ENCODE measurements around the gene CCL18.
"Not testable (repeated sequence)": the region's sequence is repeated elsewhere in the genome, so short reads cannot be mapped to it uniquely, and the experiment has no call there.

CCL18 gene

DNA sequence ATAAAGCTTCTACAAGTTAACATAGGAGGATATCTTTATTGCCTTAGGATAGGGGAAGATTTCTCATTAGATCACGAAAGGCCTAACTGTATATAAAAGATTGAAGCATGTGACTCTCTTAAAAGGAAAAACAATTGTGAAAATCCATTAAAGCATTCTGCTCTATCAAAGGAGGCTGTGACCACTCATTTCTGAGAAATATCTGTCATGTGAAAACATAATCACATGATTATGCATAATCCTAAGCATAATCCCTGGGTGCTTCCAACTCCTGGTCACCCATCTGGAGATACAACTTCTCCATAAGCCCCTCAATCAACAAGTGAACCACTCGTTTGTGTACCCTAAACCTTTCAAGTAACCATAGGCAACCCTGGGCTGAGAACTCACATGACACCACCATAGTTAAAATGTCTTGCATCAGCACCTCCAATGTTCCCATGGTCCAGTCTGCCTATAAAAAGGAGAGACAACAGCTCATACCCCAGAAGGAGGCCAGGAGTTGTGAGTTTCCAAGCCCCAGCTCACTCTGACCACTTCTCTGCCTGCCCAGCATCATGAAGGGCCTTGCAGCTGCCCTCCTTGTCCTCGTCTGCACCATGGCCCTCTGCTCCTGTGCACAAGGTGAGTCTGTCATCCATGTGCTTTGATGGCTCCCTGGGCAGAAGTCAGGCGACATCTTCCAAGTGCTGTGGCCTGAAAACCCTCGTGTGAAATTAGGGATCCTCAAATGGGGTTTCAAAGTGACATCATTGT is at the start of gene CCL18:
TSS of gene CCL18 (plus strand) at position 487 of the 756 bp plus-strand sequence. CDS start at position 558, 71 bp downstream.
- H3K4me3 ChIP-seq (ENCODE audit: control insufficient read depth, low read depth, low read length): no peak within 1 kb of the TSS
- no peak for DNase-seq (ENCODE audit: low read depth)
- TF ChIP-seq, protein P1, sequence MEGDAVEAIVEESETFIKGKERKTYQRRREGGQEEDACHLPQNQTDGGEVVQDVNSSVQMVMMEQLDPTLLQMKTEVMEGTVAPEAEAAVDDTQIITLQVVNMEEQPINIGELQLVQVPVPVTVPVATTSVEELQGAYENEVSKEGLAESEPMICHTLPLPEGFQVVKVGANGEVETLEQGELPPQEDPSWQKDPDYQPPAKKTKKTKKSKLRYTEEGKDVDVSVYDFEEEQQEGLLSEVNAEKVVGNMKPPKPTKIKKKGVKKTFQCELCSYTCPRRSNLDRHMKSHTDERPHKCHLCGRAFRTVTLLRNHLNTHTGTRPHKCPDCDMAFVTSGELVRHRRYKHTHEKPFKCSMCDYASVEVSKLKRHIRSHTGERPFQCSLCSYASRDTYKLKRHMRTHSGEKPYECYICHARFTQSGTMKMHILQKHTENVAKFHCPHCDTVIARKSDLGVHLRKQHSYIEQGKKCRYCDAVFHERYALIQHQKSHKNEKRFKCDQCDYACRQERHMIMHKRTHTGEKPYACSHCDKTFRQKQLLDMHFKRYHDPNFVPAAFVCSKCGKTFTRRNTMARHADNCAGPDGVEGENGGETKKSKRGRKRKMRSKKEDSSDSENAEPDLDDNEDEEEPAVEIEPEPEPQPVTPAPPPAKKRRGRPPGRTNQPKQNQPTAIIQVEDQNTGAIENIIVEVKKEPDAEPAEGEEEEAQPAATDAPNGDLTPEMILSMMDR (conservative IDR thresholded peaks at IDR 0.05; ENCODE audit: control insufficient read depth, insufficient read depth, low read depth, low read length): no peak

- no peak for DNase-seq (ENCODE audit: low read depth)
- H3K4me3 ChIP-seq (ENCODE audit: control insufficient read depth, low read depth, low read length): no peak overlapping the region
- TF ChIP-seq, protein P1 (conservative IDR thresholded peaks at IDR 0.05; ENCODE audit: control insufficient read depth, insufficient read depth, low read depth, low read length): no peak
Observed at GRCh38 chr17:36014946-36015345, 49.1 kb upstream of the CCL18 start.

DNA sequence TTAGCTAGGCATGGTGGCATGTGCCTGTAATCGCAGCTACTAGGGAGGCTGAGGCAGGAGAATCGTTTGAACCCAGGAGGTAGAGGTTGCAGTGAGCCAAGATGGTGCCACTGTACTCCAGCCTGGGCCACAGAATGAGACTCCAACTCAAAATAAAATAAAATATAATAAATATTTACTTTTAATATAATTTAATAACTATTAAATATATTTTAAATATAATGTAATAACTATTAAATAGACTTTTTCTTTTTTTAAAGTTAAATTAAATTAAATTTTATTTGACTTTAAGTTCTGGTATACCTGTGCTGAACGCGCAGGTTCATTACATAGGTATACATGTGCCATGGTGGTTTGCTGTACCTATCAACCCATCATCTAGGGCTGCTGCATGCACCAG is 48.2 kb upstream of the CCL18 start:
- not testable (repeated sequence) for DNase-seq (ENCODE audit: low read depth); H3K4me3 ChIP-seq (ENCODE audit: control insufficient read depth, low read depth, low read length)

DNA sequence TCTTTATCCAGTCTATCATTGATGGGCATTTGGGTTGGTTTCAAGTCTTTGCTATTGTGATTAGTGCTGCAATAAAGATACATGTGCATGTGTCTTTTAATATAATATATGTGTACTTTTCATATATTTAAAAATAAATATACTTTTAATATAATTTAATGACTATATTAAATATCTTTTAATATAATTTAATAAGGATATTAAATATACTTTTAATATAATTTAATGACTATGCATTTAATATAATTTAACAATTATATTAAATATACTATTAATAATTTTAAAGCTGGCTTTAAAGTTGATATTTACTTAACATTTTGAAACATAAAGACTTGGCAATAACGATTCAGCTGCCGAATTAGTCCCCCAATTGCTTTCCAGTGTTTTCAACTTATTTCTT is 47.5 kb upstream of the CCL18 start:
- no peak overlapping the region for H3K4me3 ChIP-seq (ENCODE audit: control insufficient read depth, low read depth, low read length)
- TF ChIP-seq, protein P1 (conservative IDR thresholded peaks at IDR 0.05; ENCODE audit: control insufficient read depth, insufficient read depth, low read depth, low read length): no peak
- DNase-seq (ENCODE audit: low read depth): no peak

GRCh38 chr17:36017799-36018198 is 46.3 kb upstream of the CCL18 start, which contains the start of gene CCL23:
TSS of gene CCL23 (minus strand) at chr17:36017972. CDS start at chr17:36017897, 75 bp downstream.
- no peak within 1 kb of the TSS for H3K4me3 ChIP-seq (ENCODE audit: control insufficient read depth, low read depth, low read length)
- TF ChIP-seq, protein P1 (conservative IDR thresholded peaks at IDR 0.05; ENCODE audit: control insufficient read depth, insufficient read depth, low read depth, low read length): no peak
- DNase-seq (ENCODE audit: low read depth): no peak

DNA sequence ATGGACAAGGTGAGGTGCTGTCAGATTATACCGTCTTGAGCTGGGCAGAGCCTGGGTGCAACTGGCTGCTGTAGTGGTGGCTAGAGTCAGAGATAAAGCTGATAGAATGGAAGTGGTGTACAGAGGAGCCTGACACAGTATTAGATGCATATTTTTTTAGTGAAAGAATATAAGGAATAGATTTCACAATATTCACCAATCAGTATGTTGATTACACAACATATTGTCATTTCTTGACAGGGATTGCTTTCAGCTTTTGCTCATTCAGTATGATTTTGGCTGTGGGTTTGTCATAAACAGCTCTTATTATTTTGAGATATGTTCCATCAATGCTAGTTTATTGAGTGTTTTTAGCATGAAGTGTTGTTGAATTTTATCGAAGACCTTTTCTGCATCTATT is 44.6 kb upstream of the CCL18 start:
- no peak overlapping the region for H3K4me3 ChIP-seq (ENCODE audit: control insufficient read depth, low read depth, low read length)
- no peak for DNase-seq (ENCODE audit: low read depth)
- TF ChIP-seq, protein P1 (conservative IDR thresholded peaks at IDR 0.05; ENCODE audit: control insufficient read depth, insufficient read depth, low read depth, low read length): no peak

GRCh38 chr17:36024106-36024869 is 39.8 kb upstream of the CCL18 start:
- no peak for DNase-seq (ENCODE audit: low read depth)
- TF ChIP-seq, protein P1 (conservative IDR thresholded peaks at IDR 0.05; ENCODE audit: control insufficient read depth, insufficient read depth, low read depth, low read length): no peak
- H3K4me3 ChIP-seq (ENCODE audit: control insufficient read depth, low read depth, low read length): no peak overlapping the region
